ENCODE results near the gene ICE1.

ICE1 gene

DNA sequence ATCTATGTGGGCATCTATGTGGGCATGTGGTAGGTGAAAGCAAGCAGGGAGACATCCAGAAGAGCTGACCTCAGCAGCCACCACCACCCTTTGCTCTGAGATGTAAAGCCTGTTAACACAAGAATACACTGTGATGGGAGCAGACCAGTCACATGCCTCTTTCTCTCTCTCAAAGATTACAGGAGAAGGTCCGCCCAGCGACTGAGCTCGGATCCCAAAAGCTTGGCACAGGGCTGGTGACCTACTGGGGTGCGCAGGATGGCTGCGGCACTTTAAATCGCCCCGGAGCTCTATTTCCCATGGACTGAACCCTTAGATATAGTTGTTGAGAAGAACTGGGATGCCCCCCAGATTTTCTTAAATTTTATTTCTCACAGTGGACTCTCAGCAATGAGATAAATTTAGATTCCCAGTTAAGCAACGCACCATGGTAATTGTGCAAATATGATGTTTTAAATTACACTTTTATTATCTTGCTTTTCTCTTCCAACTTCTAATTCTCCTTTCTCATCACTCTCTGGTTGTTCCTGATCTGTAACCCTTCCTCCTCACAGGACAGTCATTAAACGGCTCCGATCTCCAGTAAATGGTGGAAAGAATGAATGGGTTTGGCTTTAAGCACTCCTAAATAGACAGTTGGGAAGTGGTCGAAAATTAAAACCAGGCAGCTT lies 37.7 kb upstream of the ICE1 start:
- H3K27me3 ChIP-seq (ENCODE audit: insufficient read depth, low read length, poor library complexity) = no peaks in the 10 kb centered on the region
- H3K9me3 ChIP-seq (ENCODE audit: insufficient read depth, low read length, severe bottlenecking) = no peaks in the 10 kb centered on the region
- ATAC-seq (ENCODE audit: insufficient read depth, low read depth) = no peak
- no peak for DNase-seq
- no peaks in the 10 kb centered on the region for H3K36me3 ChIP-seq (ENCODE audit: insufficient read depth, low read length)
- no peaks in the 10 kb centered on the region for H4K20me1 ChIP-seq (ENCODE audit: insufficient read depth, low read length)
- H3K4me3 ChIP-seq (ENCODE audit: low read depth in 1 of 2, low read length in 2 of 2) = no peak overlapping the region
- H3K4me2 ChIP-seq (ENCODE audit: insufficient read depth, low read length) = no peak overlapping the region
- H3K27ac ChIP-seq (ENCODE audit: low read length) = no peak overlapping the region
- no peak overlapping the region for H2AFZ ChIP-seq (ENCODE audit: low read depth, low read length)
- no peaks in the 10 kb centered on the region for H3K4me1 ChIP-seq (ENCODE audit: insufficient read depth, low read length)
- no peaks in the 10 kb centered on the region for H3K79me2 ChIP-seq (ENCODE audit: insufficient read depth, low read length)
- H3K9ac ChIP-seq (ENCODE audit: low read depth, low read length) = no peak overlapping the region
- TF ChIP-seq, protein P1, sequence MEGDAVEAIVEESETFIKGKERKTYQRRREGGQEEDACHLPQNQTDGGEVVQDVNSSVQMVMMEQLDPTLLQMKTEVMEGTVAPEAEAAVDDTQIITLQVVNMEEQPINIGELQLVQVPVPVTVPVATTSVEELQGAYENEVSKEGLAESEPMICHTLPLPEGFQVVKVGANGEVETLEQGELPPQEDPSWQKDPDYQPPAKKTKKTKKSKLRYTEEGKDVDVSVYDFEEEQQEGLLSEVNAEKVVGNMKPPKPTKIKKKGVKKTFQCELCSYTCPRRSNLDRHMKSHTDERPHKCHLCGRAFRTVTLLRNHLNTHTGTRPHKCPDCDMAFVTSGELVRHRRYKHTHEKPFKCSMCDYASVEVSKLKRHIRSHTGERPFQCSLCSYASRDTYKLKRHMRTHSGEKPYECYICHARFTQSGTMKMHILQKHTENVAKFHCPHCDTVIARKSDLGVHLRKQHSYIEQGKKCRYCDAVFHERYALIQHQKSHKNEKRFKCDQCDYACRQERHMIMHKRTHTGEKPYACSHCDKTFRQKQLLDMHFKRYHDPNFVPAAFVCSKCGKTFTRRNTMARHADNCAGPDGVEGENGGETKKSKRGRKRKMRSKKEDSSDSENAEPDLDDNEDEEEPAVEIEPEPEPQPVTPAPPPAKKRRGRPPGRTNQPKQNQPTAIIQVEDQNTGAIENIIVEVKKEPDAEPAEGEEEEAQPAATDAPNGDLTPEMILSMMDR (IDR thresholded peaks at IDR 0.05; ENCODE audit: borderline replicate concordance, extremely low read depth, low read length, poor library complexity, severe bottlenecking) = no peak
- TF ChIP-seq EZH2 (IDR thresholded peaks at IDR 0.05; ENCODE audit: borderline replicate concordance, low read depth, low read length, severe bottlenecking) = no peak

DNA sequence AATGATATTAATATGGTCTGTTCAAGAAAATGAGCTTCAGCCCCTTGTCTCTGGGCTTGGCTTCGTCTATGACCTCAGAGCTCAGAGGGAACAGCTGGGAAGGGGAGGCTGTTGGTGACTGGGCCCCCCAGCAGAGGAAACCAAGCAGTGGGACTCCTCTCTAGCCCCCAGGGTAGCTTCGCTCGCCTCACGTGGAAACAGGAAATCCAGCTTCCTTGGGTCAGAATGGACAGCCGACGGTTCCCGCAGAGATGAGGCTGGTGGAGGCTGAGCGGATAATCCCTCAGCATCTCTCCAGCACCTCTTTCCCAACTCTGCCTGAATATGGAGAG lies 37.2 kb upstream of the ICE1 start:
- Histone ChIP-seq H3K36me3 (ENCODE audit: insufficient read depth, low read length) (no peaks in the 10 kb centered on the region), H3K79me2 (ENCODE audit: insufficient read depth, low read length) (no peaks in the 10 kb centered on the region), H3K27ac (ENCODE audit: low read length) (no peak overlapping the region), H3K4me2 (ENCODE audit: insufficient read depth, low read length) (no peak overlapping the region), H3K9me3 (ENCODE audit: insufficient read depth, low read length, severe bottlenecking) (no peaks in the 10 kb centered on the region), H3K4me3 (ENCODE audit: low read depth in 1 of 2, low read length in 2 of 2) (no peak overlapping the region), H4K20me1 (ENCODE audit: insufficient read depth, low read length) (no peaks in the 10 kb centered on the region), H3K9ac (ENCODE audit: low read depth, low read length) (no peak overlapping the region), H3K4me1 (ENCODE audit: insufficient read depth, low read length) (no peaks in the 10 kb centered on the region), H2AFZ (ENCODE audit: low read depth, low read length) (no peak overlapping the region), H3K27me3 (ENCODE audit: insufficient read depth, low read length, poor library complexity) (no peaks in the 10 kb centered on the region)
- no peak for DNase-seq
- TF ChIP-seq, protein P1 (IDR thresholded peaks at IDR 0.05; ENCODE audit: borderline replicate concordance, extremely low read depth, low read length, poor library complexity, severe bottlenecking) = no peak
- no peak for TF ChIP-seq EZH2 (IDR thresholded peaks at IDR 0.05; ENCODE audit: borderline replicate concordance, low read depth, low read length, severe bottlenecking)
- ATAC-seq (ENCODE audit: insufficient read depth, low read depth) = no peak

DNA sequence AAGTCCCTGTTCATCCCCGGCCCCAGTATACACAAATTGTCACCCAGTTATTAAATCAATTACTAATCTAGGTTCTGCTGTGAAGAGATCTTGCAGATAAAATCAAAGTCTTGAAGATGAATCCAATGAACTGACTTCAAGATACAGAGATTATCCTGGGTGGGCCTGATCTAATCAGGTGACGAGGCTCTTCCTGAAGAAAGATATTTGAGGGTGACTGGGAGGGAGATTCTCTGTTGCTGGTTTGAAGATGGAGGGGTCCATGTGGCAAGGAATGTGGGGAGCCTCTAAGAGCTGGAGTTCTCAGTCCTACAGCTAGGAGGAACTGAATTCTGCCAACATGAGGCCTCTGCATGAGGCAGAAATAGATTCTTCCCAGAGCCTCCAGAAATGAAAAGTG lies 36.1 kb upstream of the ICE1 start:
- Histone ChIP-seq H3K36me3 (ENCODE audit: insufficient read depth, low read length) (no peaks in the 10 kb centered on the region), H3K9ac (ENCODE audit: low read depth, low read length) (no peak overlapping the region), H3K4me3 (ENCODE audit: low read depth in 1 of 2, low read length in 2 of 2) (no peak overlapping the region), H3K27me3 (ENCODE audit: insufficient read depth, low read length, poor library complexity) (no peaks in the 10 kb centered on the region), H3K27ac (ENCODE audit: low read length) (no peak overlapping the region), H3K4me2 (ENCODE audit: insufficient read depth, low read length) (no peak overlapping the region), H2AFZ (ENCODE audit: low read depth, low read length) (no peak overlapping the region), H3K4me1 (ENCODE audit: insufficient read depth, low read length) (no peaks in the 10 kb centered on the region), H4K20me1 (ENCODE audit: insufficient read depth, low read length) (no peaks in the 10 kb centered on the region), H3K9me3 (ENCODE audit: insufficient read depth, low read length, severe bottlenecking) (no peaks in the 10 kb centered on the region), H3K79me2 (ENCODE audit: insufficient read depth, low read length) (no peaks in the 10 kb centered on the region)
- ATAC-seq (ENCODE audit: insufficient read depth, low read depth) = no peak
- no peak for TF ChIP-seq EZH2 (IDR thresholded peaks at IDR 0.05; ENCODE audit: borderline replicate concordance, low read depth, low read length, severe bottlenecking)
- TF ChIP-seq, protein P1 (IDR thresholded peaks at IDR 0.05; ENCODE audit: borderline replicate concordance, extremely low read depth, low read length, poor library complexity, severe bottlenecking) = no peak
- no peak for DNase-seq
